ENCODE data around the gene TNFSF11.

- TF ChIP-seq CTCF (IDR thresholded peaks at IDR 0.05): no peak
- no peak for TF ChIP-seq POLR2A (IDR thresholded peaks at IDR 0.05)
Observed at GRCh38 chr13:42623916-42624315, 50.0 kb downstream of the TNFSF11 start.

All from uterus (tissue), 2 donors.